Measurements from ENCODE around the gene ABCC6.

GRCh38 chr16:16120044-16120381 is 103.3 kb downstream of the ABCC6 start:
- TF ChIP-seq EZH2 (IDR thresholded peaks at IDR 0.05; ENCODE audit: borderline replicate concordance, low read depth, low read length, poor library complexity, severe bottlenecking): no peak
- no peak for TF ChIP-seq CTCF (conservative IDR thresholded peaks at IDR 0.05; ENCODE audit: low read depth, low read length)
